HG03457 (cell line): ENCODE measurements around the gene TMEM106C.
A peak's percentile ranks its signal among the peaks of the same experiment; 100 is the strongest.

Source experiments
- ATAC-seq: cut with Tn5 transposase; IDR thresholded peaks from one replicate; pipeline ENCODE4 v1.9.1; 2021; ENCODE audit warnings: moderate number of reproducible peaks; ENCODE audit not compliant: unreplicated experiment

The TMEM106C gene

DNA sequence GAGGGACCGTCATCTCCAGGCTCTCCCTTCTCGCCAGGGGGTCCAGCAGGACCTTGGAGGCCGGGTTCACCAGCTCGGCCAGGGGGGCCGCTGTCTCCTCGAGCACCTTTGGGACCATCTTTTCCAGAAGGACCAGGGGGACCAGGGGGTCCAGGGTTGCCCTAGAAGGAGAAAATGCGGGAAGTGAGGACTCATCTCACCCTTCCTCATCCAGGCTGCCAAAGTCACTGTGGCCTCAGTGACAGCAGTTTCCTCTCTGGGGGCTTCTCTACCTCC, 15.1 kb downstream of the TMEM106C start:
- ATAC-seq: no peak

DNA sequence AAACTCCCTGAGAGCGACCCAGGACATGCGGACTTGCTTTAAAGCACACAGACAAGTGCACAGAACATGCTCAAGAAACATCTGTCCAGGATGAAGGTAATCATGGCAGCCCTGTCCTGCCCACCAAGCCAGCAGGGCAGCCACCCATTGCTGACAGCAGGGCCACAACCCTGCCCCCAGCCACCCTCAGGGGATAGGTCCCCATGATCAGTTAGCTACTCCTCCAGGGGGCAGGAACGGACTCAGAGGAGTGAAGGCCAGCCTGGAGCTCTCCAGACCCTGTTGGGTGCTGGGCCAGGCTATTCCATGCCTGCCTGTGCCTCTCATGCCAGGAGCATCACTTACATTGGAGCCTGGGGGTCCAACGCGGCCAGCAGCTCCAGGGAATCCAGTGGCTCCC, 15.8 kb downstream of the TMEM106C start:
- ATAC-seq: no peak

DNA sequence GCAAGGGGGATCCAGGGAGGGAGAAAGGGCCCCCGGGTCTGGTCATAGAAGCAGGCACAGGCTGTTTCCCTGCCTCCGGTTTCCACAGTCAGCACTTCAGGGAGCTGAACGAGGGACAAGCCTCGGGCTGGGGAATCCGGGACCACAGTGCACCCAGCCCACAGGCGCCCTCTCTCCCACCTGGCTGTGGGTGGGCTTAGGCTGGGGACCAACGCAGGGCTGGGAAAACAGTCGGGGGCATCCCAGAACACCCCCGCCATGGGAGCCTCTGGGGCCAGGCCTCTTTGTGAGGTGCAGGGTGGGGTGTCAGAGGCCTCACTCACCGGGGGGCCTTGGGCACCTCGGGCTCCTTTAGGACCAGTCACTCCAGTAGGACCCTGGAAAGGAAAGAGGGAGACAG, 16.3 kb downstream of the TMEM106C start:
- no peak for ATAC-seq

DNA sequence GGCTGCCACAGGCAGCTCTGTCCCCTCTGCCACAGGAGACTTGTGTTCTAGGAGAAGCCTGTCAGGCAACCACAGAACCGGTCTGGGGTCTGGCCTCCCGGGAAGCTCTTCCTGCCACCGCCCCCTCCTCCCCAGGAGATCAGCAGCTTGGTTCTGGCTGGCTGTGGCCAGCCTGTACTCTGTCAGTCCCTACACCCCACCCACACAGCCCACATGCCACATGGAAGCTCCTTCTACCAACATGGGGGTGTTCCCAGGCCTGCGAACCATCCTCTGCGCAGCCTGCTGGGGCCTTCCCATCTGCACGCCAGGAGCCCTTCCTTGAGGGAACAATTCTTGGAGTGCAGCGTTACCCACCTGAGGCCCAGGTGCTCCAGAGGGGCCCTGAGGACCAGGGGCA, 16.8 kb downstream of the TMEM106C start:
- ATAC-seq: no peak

DNA sequence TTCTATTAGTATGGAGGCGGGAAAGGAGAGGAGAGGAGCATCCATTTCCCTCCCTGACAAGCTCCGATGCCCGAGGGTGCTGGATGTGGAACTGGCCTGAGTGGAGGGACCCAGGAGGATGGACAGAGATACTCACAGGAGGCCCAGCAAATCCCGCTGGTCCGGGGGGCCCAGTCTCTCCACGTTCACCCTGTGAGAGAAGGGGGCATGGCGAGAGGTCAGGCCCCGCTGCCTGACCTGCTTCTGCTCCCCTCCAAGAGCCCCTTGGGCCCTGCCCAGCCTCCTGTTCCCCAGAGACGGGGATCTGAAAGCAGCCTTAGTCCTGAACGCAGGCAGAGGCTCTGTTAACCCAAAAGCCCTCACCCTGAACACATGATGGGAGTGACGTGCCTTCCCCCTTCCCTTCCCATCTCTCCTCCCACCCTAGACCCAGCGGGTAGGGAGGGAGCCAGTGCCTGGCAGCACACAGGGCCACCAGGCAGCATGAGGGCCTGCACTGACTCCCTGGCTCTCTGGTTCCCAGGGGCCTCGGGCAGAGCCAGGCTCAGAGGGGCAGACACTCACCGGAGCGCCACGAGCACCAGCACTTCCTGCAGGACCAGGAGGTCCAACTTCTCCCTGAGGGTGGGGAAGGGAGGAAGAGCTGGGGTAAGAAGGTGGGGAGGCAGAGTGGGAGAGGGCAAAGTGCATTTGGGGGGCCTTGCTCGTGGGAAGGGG, 17.5 kb downstream of the TMEM106C start:
- ATAC-seq: no peak

DNA sequence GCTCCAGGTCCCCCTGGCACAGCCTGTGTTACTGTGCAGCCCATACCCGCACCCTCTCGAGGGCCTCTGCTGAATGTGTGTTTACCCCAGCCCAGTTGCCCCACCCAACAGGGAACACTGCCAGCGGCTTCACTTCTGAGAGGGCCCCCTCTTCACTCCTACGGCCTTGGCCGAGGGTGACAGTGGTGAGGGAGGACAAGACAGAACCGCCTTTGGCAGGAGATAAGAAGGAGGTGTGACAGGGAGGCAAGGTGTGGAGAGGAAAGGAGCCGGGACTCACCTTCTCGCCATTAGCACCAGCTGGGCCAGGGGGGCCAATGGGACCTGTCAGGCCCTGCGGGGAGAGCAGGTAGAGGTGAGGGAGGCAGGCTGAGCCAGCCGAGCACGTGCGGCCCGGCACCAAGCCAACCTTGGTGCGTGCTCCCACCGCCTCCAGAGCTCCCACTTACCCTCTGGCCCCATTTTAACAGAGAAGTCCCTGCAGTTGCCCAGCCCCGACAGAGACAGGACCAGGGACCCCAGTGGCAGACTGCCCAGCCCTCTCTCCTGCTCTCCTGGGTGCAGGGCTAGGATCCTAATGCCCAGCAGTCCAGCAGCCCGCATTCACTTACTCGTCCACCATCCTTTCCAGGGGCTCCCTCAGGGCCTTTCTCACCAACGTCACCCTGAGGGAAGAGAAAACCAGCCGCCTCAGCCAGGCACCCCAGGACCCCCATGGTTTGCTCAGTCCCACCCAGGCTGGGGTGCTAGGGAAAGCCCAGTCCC, 18.3 kb downstream of the TMEM106C start:
- no peak for ATAC-seq

DNA sequence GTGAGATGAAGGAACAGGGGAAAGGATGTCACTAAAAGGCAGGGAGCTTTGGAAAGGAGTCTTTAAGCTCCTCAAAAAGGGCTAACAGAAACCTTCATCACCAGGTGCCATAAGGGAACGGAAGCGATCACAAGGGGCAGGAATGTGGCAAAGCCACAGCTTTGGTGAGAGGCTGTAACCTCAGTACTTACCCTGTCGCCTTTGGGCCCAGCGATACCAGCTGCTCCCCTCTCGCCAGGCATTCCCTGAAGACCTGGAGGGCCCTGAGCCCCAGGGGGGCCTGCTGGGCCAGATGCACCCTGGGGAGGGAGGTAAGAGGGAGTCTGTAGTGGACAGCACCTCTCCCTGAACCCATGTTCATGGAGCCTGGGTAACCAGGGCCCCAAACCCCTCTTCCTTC, 18.9 kb downstream of the TMEM106C start:
- no peak for ATAC-seq

DNA sequence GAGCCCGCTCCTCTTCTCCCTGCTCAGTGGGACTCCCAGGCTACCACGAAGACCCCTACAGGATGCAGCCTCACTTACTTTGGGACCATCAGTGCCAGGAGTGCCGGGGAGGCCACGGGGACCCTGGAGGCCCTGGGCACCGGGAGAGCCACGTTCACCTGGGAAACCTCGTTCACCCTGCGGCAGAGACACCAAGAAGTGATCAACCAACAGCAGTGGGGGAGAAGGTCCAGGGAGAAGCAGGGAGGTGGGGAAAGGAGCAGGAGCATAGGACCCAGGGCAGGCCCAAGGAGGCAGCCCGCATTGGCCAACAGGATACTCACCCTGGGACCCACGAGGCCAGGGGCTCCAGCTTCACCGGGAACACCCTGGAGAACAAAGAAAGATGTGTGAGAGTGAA, 19.4 kb downstream of the TMEM106C start:
- ATAC-seq: no peak

DNA sequence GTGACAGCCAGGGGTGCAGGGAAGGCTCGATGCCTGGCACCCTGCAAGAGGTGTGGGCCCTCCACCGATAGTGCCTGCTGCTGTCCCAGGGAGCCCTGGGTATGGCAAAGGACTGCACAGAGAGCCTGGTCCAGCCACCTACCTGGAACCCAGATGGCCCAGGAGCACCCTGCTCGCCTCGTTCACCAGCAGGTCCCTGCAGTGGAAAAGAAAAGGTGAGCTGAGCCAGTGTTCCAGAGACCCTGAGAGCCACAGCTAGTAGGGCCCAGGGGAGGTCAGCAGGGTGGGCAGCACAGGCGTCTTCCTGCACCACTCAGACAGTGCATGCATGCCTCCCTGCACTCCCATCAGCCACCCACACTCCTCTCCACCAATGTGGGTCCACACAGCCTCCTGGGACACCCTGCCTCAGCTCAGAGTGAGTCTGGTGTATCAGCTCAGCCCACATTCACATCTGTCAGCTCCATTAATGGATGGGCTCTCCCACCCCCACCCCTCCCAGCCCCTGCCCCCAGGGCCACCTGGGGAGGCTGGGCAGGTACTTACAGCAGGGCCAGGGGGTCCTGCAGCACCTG, 20.2 kb downstream of the TMEM106C start:
- no peak for ATAC-seq

DNA sequence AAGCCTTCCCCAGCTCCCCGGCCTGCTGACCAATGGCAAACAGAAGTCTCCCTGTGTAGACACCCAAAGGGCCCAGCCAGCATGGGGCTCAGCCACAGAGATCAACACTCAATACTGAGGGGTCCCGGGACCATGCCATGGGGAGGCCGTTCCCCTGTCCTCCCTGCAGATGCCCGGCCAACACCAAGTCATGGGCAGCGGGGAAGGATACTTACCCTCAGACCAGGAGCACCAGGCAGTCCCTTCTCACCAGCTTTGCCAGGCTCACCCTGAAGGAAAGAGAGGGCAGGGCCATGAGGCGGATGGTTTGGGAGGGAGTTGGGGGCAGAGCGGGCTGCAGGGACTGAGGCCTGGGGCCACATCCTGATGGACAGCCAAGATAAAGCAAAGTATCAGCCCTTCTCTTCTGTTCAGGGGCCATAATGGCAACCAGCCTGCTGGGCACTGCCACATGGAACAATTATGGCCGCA, 21.0 kb downstream of the TMEM106C start:
- no peak for ATAC-seq

DNA sequence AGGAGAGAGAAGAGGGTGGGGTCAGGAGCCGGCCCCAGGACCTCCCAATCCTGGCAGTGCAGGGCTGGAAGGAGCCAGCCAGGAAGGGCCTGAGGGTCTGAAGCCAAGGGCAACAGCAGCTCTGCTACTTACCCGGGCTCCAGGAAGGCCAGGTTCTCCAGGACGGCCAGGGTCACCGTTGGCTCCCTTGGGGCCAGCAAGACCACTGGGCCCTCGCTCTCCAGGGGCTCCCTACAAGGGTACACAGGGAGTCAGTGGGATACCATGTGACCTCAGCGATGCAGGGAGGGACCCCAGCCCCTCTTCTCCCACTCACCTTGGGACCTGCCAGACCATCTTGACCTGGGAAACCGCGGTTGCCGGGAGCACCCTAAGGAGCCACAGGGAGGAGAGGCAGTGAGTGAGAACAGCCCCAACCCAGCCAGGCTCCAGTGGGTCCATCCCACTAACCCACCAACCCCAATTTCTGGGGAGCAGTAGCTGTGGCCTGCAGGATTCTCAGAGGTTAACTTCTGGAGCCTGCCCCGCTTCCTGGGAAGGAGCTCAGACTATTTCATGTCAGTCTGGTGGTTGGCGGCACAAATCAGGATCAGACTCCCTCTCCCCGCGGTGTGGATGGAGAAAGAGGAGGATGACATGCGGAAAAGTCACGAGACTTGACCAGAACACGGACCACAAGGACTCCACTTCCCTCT, 22.3 kb downstream of the TMEM106C start:
- ATAC-seq: no peak

DNA sequence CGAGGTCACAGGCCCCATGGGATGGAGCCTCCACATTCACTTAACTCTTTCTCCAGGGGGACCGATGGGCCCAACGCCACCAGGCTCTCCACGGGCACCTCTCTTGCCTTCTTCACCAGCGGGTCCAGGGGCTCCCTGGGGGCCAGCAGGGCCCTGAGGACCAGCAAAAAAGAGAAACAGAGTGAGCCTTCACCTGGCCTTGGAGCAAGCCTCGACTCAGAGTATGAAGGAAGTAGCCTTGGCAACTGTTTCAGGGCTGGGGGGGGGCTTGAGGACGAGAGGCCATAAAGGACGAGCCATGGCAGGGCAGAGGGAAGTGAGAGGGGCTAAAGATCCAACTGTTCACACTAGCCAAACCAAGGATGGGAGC, 22.9 kb downstream of the TMEM106C start:
- ATAC-seq: no peak

DNA sequence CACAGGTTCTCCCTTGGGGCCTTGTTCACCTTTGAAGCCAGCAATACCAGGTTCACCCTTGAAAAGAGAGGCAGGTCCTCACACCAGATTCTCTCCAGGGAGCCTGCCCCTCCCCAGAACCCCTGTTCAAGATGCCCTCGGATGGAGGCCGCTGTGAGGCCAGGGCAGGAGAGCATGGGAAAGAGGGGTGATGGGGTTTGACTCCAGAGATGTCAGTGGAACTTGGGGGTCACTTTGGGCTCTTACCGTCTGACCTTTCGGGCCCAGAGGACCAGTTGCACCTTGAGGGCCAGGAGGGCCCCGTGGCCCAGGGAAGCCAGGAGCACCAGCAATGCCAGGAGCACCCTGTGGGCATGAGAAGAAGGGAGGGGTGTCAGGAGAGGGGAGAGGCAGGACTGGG, 23.4 kb downstream of the TMEM106C start:
- ATAC-seq: no peak

DNA sequence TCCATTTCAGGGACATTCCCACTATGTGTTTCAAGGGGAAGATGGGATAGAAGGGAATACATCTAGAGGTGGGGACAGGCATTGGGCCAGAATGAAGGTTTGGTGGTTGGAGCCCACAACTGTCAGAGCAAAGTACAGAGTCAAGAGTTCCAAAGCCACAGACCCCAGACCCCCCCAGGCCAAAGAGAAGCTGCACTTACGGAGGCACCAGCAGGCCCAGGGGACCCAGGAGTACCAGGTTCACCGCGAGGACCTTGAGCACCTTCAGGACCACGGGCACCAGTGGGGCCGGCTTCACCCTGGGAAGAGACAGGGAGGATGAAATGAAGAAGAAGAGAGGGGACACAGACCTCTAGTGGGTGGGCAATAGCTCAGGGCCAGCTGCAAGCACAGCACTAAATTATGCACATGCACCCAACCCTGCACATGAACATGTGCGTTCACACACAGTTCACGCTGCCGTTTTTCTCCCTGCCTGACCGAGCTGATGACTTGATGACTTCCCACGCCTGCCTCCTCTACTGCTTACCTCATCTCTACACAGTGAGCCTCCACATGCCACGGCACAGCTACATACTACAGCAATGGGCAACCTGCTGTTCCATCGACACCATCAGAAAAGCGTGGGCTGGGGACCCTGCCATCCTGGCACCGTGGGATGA, 24.1 kb downstream of the TMEM106C start:
- no peak for ATAC-seq

DNA sequence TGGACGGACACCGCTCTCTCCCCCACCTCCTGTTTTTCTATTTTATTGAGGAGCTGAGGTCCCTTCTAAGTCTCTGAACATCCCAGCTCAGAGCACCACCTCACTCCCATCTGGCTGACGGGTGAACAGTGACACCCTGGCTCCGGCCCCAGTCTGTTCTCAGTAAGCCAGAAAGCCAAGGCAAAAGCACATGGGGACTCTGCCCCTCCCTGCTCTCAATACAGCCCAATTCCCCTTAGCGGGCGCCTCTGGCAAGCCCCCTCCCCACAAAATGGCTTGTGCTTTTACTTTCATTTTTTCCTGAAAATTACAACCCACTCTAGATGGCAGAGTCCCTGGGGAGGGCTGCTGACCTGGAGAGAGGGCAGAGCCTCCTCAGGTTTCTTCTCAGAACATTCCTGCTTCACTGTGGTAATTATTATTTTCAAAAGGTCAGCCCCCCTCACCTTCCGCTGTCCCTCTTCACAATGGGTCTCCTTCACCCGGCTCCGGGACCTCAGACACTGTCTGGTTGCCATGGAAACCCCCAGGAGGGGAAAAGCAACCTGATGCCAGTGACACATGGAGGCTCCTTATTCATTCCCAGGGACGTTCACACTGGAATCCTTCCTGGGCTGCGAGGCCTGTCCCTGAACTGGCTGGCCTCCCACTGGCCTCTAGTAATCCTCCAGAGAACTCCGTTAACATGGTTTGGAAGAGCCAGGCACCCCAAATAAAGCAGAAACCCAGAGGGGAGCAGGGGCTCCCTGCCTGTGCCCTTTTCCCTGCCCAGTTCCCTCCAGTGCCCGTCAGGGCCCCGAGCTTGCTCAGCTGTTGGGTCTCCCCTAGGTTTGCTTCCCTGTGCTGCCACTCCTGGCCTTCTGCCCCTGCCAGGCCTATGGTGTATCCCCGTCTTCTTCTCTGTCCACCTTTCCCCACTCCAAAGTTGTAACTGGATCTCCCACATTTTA, 25.0 kb downstream of the TMEM106C start:
- ATAC-seq: no peak

DNA sequence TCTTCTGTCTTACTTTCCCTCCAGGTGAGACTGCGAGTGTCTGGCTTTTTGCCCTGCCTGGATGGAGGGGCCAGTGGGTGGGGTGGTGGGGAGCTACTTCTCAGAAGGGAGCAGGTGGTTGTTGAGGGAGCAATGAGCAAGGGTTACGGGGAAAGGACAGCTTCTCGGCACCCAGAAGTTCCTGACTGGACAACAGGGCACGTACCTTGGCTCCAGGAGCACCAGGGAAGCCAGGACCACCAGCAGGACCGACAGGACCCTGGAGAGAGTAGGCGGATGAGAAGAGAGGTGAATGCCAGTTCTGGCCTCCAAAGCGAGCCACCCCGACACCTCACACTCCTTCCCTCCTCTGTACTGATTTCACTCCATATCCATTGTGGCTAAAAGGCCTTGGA, 25.6 kb downstream of the TMEM106C start:
- no peak for ATAC-seq

DNA sequence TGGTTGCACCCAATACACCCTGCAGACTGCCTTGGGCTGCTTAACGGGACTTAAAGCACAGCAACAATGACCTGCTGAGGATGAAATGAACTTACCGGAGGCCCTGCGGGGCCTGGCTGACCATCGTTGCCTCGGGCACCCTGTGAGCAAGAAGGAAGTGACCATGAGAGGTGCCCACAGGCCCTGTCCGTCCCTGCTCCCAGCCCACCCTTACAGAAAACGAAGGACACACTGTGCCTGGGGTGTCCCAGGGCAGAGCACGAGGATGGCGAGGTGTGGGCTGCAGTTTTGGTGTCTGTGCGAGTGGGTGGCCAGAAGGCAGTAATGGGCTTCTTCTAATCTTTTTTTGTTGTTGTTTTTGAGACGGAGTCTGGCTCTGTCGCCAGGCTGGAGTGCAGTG, 26.3 kb downstream of the TMEM106C start:
- no peak for ATAC-seq

DNA sequence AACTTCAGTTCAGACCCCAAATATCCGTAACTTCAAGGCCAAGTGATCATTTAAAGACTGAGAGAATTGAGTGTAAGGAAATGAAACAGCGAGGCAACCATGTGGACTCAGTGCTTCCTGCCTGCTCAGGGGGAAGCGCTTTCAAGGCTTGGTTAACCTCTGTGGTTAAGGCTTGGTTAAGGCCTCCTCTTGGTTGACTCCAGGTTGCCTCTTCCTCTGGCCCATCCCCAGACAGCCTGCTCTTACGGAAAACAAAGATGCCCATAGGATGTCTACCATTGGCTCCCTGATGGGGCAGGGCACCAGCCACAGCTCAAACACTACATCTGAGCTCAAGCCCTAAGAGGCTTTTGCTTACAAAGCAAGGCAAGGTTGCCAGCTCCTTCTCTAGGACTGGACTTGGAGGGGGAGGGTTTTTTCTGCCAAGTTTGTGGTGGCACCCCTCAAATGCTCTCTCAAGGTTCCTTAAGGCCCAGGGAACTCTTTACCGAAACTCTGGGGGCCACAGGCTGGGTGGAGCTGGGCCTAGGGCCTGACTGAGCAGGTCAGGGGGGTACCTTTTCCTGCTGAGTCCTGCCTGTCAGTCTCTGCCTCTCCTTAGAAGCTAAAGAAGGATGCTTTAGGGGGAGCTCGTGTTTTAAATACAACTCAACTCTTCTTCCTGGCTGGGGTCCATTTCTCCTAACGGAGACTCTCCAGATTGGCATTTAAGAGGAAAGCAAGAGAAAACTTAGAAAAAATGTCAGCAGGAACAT, 27.1 kb downstream of the TMEM106C start:
- peak; percentile 82 for ATAC-seq
